ENCODE measurements around the gene FAM241B.

Gene FAM241B
- total RNA-seq: 2.3 to 5.1 (median 4.3) reads per million in 4 donors

GRCh38 chr10:69629897-69630650, at the start of gene FAM241B:
Gene FAM241B (plus strand): TSS chr10:69630247. CDS start chr10:69631744, 1,497 bp downstream.
- DNase-seq: peak; percentile 66 to 77 (median 71)

- DNase-seq: no peak
These were observed 49.6 kb upstream of the FAM241B start for GRCh38 chr10:69580435-69580834.

- DNase-seq: no peak
These were observed 46.9 kb upstream of the FAM241B start for GRCh38 chr10:69583106-69583505.

GRCh38 chr10:69584624-69585023, 45.4 kb upstream of the FAM241B start:
- no peak for DNase-seq

- DNase-seq: peak in 1 of 5 donors; percentile 23
These were observed 41.7 kb upstream of the FAM241B start for GRCh38 chr10:69588358-69588757.

- no peak for DNase-seq
These were observed 29.2 kb upstream of the FAM241B start for GRCh38 chr10:69600761-69601330.

- no peak for DNase-seq
These were observed 21.0 kb upstream of the FAM241B start for GRCh38 chr10:69609077-69609476.

- DNase-seq: no peak
These were observed 17.3 kb upstream of the FAM241B start for GRCh38 chr10:69612760-69613159.

GRCh38 chr10:69614130-69614529, 15.9 kb upstream of the FAM241B start:
- no peak for DNase-seq

- no peak for DNase-seq
These were observed 13.7 kb upstream of the FAM241B start for GRCh38 chr10:69616358-69616757.

- DNase-seq: no peak
These were observed 11.3 kb upstream of the FAM241B start for GRCh38 chr10:69618746-69619145.

- DNase-seq: no peak
These were observed 10.4 kb upstream of the FAM241B start for GRCh38 chr10:69619626-69620025.

GRCh38 chr10:69620625-69621024, 9.4 kb upstream of the FAM241B start:
- DNase-seq: no peak

- no peak for DNase-seq
These were observed 5.7 kb upstream of the FAM241B start for GRCh38 chr10:69624245-69624786.

- no peak for DNase-seq
These were observed 3.2 kb upstream of the FAM241B start for GRCh38 chr10:69626826-69627225.

GRCh38 chr10:69628891-69629290, 1.2 kb upstream of the FAM241B start:
- DNase-seq: no peak

- DNase-seq: no peak
These were observed 539 bp upstream of the FAM241B start for GRCh38 chr10:69629519-69629896.

GRCh38 chr10:69630651-69631400, 779 bp downstream of the FAM241B start:
- DNase-seq: no peak

GRCh38 chr10:69631566-69631965, 1.5 kb downstream of the FAM241B start:
- DNase-seq: no peak

GRCh38 chr10:69632516-69633199, 2.6 kb downstream of the FAM241B start:
- DNase-seq: no peak

- no peak for DNase-seq
These were observed 3.9 kb downstream of the FAM241B start for GRCh38 chr10:69633673-69634635.

All from T-helper 1 cell (primary cell).